Upper lobe of left lung (tissue), 4 donors: ENCODE measurements around the gene RAB25.

Experiments used
- CTCF ChIP-seq, 6 experiments: fragments of 450-650 bp in 4 of 6; fragments of 200-600 bp in 2 of 6; sonication (generic) in 2 of 6; IDR thresholded peaks; one replicate each; pipeline ENCODE4 v1.5.1; 2016 to 2019; ENCODE audit warnings: antibody characterized with exemption in 6 of 6
- EP300 ChIP-seq, 4 donors: sonication (generic); formaldehyde crosslinking; IDR thresholded peaks; one replicate each; pipeline ENCODE4 v1.5.1; 2017; ENCODE audit warnings: antibody characterized with exemption in 4 of 4, control low read depth in 2 of 4
- POLR2A ChIP-seq, 4 donors: fragments of 450-650 bp; IDR thresholded peaks; one replicate each; pipeline ENCODE4 v1.5.1; 2016 to 2017; ENCODE audit warnings: antibody characterized with exemption in 4 of 4, mild to moderate bottlenecking in 2 of 4
- POLR2AphosphoS5 ChIP-seq, 2 donors: sonication (generic); formaldehyde crosslinking; IDR thresholded peaks; one replicate each; pipeline ENCODE4 v1.5.1; 2017; ENCODE audit warnings: antibody characterized with exemption in 2 of 2

- TF ChIP-seq CTCF (IDR thresholded peaks at IDR 0.05) (no peak), POLR2A (IDR thresholded peaks at IDR 0.05) (no peak), POLR2AphosphoS5 (IDR thresholded peaks at IDR 0.05) (no peak), EP300 (IDR thresholded peaks at IDR 0.05) (no peak)
Measured at GRCh38 chr1:156097499-156098178, 36.7 kb downstream of the RAB25 start.
